ENCODE results near the gene ZP1.

DNA sequence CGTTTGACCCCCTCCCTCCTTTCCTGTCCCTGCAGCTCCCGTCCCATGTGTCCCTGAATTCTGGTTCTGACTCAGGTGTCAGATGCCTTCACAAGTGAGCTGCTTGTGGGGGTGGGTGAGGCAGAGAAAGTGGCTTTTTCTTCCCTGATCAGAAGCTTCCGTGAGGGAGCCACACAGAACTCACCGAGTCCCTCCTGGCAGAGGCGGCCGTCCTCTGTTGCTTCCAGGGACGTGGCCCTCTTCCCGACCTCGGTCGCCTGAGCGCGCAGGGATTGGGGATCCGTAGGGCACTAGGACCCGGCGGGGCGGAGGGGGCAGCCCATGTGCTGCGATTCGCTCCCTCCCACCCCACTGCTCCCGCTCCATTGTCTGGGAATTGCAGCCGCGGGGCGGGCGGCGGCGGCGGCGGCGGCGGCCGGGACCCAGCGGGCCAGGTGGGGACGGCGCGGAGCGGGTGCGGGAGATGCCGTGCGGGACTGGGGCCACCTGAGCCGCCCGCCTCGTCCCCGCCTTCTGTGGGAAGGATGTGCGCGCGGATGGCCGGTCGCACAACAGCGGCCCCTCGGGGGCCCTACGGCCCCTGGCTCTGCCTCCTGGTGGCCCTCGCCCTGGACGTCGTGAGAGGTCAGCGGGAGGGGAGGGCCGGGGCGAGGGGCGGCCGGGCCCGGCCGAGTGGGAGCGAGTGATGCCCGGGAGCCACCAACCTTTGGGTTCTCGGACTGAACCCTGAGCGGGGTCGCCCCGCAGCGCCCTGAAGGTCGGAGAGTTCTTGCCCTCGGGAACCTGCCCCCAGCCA is 57.0 kb downstream of the ZP1 start, which contains the start of gene TMEM132A:
- TF ChIP-seq POLR2A (IDR thresholded peaks at IDR 0.05), result peak in 1 of 4 donors; percentile 60
- TF ChIP-seq, protein P1, sequence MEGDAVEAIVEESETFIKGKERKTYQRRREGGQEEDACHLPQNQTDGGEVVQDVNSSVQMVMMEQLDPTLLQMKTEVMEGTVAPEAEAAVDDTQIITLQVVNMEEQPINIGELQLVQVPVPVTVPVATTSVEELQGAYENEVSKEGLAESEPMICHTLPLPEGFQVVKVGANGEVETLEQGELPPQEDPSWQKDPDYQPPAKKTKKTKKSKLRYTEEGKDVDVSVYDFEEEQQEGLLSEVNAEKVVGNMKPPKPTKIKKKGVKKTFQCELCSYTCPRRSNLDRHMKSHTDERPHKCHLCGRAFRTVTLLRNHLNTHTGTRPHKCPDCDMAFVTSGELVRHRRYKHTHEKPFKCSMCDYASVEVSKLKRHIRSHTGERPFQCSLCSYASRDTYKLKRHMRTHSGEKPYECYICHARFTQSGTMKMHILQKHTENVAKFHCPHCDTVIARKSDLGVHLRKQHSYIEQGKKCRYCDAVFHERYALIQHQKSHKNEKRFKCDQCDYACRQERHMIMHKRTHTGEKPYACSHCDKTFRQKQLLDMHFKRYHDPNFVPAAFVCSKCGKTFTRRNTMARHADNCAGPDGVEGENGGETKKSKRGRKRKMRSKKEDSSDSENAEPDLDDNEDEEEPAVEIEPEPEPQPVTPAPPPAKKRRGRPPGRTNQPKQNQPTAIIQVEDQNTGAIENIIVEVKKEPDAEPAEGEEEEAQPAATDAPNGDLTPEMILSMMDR (IDR thresholded peaks at IDR 0.05), result no peak
